Measurements from ENCODE around the gene OPRD1. TPM values are rescaled to one million over a fixed set of nuclear protein-coding genes. Genes with fewer than 3 reads are reported as not detected.

The OPRD1 gene
- total and polyA plus RNA-seq, 4 donors: 0.01 TPM; not detected in 3

DNA sequence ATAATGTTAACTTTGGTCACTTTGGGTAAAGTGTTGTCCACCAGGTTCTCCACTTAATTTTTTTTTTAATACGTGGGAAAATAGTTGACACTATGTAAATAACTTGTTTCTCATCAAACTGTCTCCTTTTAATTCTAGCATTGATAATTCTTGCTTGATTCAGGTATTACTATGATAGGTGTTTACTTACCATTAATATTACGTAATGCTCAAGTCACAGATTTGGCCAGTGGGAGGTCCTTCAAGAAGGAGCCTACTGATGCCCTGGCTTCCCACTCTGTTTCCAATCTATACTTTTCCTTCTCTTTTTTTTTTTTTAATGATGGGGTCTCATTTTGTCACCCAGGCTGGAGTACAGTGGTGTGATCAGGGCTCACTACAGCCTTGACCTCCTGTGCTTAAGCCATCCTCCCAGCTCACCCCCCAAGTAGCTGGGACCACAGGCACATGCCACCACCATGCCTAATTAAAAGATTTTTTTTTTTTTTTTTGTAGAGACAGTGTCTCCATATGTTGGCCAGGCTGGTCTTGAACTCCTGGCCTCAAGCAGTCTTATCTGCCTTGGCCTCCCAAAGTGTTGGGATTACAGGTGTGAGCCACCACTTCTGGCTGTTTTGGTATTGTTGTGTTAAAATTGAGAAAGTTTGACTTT, 45.3 kb upstream of the OPRD1 start:
- no peak for DNase-seq (ENCODE audit: low spot score)
- peaks cover 0 to 7% (median 3%) of the 10 kb centered on the region in 4 donors for H3K4me1 ChIP-seq (ENCODE audit: control insufficient read depth in 4 of 4, insufficient read depth in 4 of 4, low read length in 3 of 4)
- TF ChIP-seq REST (IDR thresholded peaks at IDR 0.05): no peak
- no peak for TF ChIP-seq JUND (IDR thresholded peaks at IDR 0.05)
- no peak for TF ChIP-seq GABPA (IDR thresholded peaks at IDR 0.05 in 1 of 2, conservative IDR thresholded peaks at IDR 0.05 in 1 of 2)
- no peak for TF ChIP-seq FOXA2 (IDR thresholded peaks at IDR 0.05)
- TF ChIP-seq RAD21 (IDR thresholded peaks at IDR 0.05): no peak
- no peak for TF ChIP-seq FOXA1 (IDR thresholded peaks at IDR 0.05)
- no peak for TF ChIP-seq YY1 (IDR thresholded peaks at IDR 0.05)
- no peak overlapping the region for H3K4me3 ChIP-seq (ENCODE audit: low read depth in 1 of 3, low read length in 3 of 3)
- H3K27ac ChIP-seq (ENCODE audit: low read depth in 1 of 2, low read length in 2 of 2): no peak overlapping the region
- H3K27me3 ChIP-seq (ENCODE audit: control insufficient read depth in 4 of 4, insufficient read depth in 4 of 4, low read length in 3 of 4): no peaks in the 10 kb centered on the region
- H3K9ac ChIP-seq (ENCODE audit: low read depth in 1 of 2, low read length in 2 of 2): no peak overlapping the region
- H3K36me3 ChIP-seq (ENCODE audit: control insufficient read depth in 4 of 4, insufficient read depth in 3 of 4, low read depth in 1 of 4, low read length in 3 of 4): peaks cover 7 to 23% (median 18%) of the 10 kb centered on the region in 4 donors
- WGBS: 94% methylated on average over 2 of the region's 2 CpGs
- H3K9me3 ChIP-seq (ENCODE audit: control insufficient read depth in 4 of 4, low read length in 3 of 4): no peaks in the 10 kb centered on the region

GRCh38 chr1:28770601-28771165, 41.3 kb upstream of the OPRD1 start:
- WGBS: 98% methylated on average over 3 of the region's 3 CpGs
- no peaks in the 10 kb centered on the region for H3K9me3 ChIP-seq (ENCODE audit: control insufficient read depth in 4 of 4, low read length in 3 of 4)
- H3K27me3 ChIP-seq (ENCODE audit: control insufficient read depth in 4 of 4, insufficient read depth in 4 of 4, low read length in 3 of 4): no peaks in the 10 kb centered on the region
- no peak for DNase-seq (ENCODE audit: low spot score)
- H3K27ac ChIP-seq (ENCODE audit: low read depth in 1 of 2, low read length in 2 of 2): no peak overlapping the region
- H3K4me3 ChIP-seq (ENCODE audit: low read depth in 1 of 3, low read length in 3 of 3): no peak overlapping the region
- H3K4me1 ChIP-seq (ENCODE audit: control insufficient read depth in 4 of 4, insufficient read depth in 4 of 4, low read length in 3 of 4): peaks cover 0 to 7% (median 3%) of the 10 kb centered on the region in 4 donors
- TF ChIP-seq, protein P1, sequence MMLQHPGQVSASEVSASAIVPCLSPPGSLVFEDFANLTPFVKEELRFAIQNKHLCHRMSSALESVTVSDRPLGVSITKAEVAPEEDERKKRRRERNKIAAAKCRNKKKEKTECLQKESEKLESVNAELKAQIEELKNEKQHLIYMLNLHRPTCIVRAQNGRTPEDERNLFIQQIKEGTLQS (IDR thresholded peaks at IDR 0.05): no peak
- TF ChIP-seq SP1 (IDR thresholded peaks at IDR 0.05) (no peak), REST (IDR thresholded peaks at IDR 0.05) (no peak), TAF1 (conservative IDR thresholded peaks at IDR 0.05) (no peak), EGR1 (IDR thresholded peaks at IDR 0.05; ENCODE audit: low read depth in 2 of 2) (no peak), FOXA2 (IDR thresholded peaks at IDR 0.05) (no peak), RXRA (IDR thresholded peaks at IDR 0.05) (no peak), HNF4G (IDR thresholded peaks at IDR 0.05) (no peak), GABPA (IDR thresholded peaks at IDR 0.05 in 1 of 2, conservative IDR thresholded peaks at IDR 0.05 in 1 of 2) (no peak), HNF4A (conservative IDR thresholded peaks at IDR 0.05) (no peak), YY1 (IDR thresholded peaks at IDR 0.05) (no peak)
- TF ChIP-seq, protein P2, sequence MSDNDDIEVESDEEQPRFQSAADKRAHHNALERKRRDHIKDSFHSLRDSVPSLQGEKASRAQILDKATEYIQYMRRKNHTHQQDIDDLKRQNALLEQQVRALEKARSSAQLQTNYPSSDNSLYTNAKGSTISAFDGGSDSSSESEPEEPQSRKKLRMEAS (IDR thresholded peaks at IDR 0.05): no peak
- TF ChIP-seq, protein P3, sequence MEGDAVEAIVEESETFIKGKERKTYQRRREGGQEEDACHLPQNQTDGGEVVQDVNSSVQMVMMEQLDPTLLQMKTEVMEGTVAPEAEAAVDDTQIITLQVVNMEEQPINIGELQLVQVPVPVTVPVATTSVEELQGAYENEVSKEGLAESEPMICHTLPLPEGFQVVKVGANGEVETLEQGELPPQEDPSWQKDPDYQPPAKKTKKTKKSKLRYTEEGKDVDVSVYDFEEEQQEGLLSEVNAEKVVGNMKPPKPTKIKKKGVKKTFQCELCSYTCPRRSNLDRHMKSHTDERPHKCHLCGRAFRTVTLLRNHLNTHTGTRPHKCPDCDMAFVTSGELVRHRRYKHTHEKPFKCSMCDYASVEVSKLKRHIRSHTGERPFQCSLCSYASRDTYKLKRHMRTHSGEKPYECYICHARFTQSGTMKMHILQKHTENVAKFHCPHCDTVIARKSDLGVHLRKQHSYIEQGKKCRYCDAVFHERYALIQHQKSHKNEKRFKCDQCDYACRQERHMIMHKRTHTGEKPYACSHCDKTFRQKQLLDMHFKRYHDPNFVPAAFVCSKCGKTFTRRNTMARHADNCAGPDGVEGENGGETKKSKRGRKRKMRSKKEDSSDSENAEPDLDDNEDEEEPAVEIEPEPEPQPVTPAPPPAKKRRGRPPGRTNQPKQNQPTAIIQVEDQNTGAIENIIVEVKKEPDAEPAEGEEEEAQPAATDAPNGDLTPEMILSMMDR (IDR thresholded peaks at IDR 0.05; ENCODE audit: low read depth, low read length, missing input control): no peak
- TF ChIP-seq, protein P4, sequence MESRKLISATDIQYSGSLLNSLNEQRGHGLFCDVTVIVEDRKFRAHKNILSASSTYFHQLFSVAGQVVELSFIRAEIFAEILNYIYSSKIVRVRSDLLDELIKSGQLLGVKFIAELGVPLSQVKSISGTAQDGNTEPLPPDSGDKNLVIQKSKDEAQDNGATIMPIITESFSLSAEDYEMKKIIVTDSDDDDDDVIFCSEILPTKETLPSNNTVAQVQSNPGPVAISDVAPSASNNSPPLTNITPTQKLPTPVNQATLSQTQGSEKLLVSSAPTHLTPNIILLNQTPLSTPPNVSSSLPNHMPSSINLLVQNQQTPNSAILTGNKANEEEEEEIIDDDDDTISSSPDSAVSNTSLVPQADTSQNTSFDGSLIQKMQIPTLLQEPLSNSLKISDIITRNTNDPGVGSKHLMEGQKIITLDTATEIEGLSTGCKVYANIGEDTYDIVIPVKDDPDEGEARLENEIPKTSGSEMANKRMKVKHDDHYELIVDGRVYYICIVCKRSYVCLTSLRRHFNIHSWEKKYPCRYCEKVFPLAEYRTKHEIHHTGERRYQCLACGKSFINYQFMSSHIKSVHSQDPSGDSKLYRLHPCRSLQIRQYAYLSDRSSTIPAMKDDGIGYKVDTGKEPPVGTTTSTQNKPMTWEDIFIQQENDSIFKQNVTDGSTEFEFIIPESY (IDR thresholded peaks at IDR 0.05): no peak
- H3K36me3 ChIP-seq (ENCODE audit: control insufficient read depth in 4 of 4, insufficient read depth in 3 of 4, low read depth in 1 of 4, low read length in 3 of 4): peaks cover 9 to 17% (median 12%) of the 10 kb centered on the region in 4 donors
- H3K9ac ChIP-seq (ENCODE audit: low read depth in 1 of 2, low read length in 2 of 2): no peak overlapping the region
